Stomach smooth muscle (tissue), 2 donors: ENCODE data around the gene MTMR8.
"Not testable (repeated sequence)": the region's sequence is repeated elsewhere in the genome, so short reads cannot be mapped to it uniquely, and the experiment has no call there.

ENCODE experiments used
- H3K27ac ChIP-seq: one replicate; pipeline ENCODE4 v1.7.0; 2013; ENCODE audit warnings: mild to moderate bottlenecking, low read length, inconsistent platforms
- H3K27me3 ChIP-seq, 2 donors: one replicate each; pipeline ENCODE4 v1.7.0; 2013; ENCODE audit warnings: low read length in 2 of 2; ENCODE audit not compliant: insufficient read depth in 2 of 2, control insufficient read depth in 1 of 2
- H3K36me3 ChIP-seq, 2 donors: one replicate each; pipeline ENCODE4 v1.7.0; 2013; ENCODE audit warnings: low read length in 2 of 2; ENCODE audit not compliant: control insufficient read depth in 2 of 2, insufficient read depth in 2 of 2
- H3K4me1 ChIP-seq: one replicate; pipeline ENCODE4 v1.7.0; 2013; ENCODE audit warnings: low read length; ENCODE audit not compliant: control insufficient read depth, insufficient read depth
- H3K4me3 ChIP-seq, 2 donors: one replicate each; pipeline ENCODE4 v1.7.0; 2013; ENCODE audit warnings: low read length in 2 of 2
- H3K9ac ChIP-seq, 2 donors: one replicate each; pipeline ENCODE4 v1.7.0; 2013; ENCODE audit warnings: low read length in 2 of 2, mild to moderate bottlenecking in 1 of 2
- H3K9me3 ChIP-seq, 2 donors: one replicate each; pipeline ENCODE4 v1.7.0; 2013; ENCODE audit warnings: low read length in 2 of 2; ENCODE audit not compliant: control insufficient read depth in 2 of 2
- donor health status: healthy.
- donor health status: Pancreatic carcinoma.

The MTMR8 gene

DNA sequence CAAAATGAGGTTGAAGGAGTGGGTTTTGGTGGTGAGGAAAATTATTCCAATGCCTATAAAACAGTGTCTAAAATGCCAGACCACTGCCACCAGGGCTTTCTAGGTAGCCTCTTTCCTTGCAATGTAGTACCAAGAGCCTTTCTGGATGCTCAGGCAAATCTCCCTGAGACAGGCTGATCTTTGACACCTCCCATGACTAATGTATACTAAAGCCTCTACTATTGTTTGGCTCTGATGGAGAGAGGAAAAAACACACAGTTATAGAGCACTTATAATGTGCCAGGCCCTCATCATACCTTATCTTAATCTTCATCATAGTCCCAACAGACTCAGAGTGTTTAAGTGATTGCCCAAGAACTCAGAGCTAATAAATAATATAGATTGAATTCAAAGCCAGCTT, 5.8 kb downstream of the MTMR8 start:
- no peak overlapping the region for H3K4me3 ChIP-seq
- peaks cover 0 to 11% of the 10 kb centered on the region in 2 donors for H3K9me3 ChIP-seq
- no peak overlapping the region for H3K9ac ChIP-seq
- H3K36me3 ChIP-seq, result no peaks in the 10 kb centered on the region
- no peak overlapping the region for H3K27ac ChIP-seq
- H3K4me1 ChIP-seq, result peaks cover under 1% of the 10 kb centered on the region
- H3K27me3 ChIP-seq, result no peaks in the 10 kb centered on the region

DNA sequence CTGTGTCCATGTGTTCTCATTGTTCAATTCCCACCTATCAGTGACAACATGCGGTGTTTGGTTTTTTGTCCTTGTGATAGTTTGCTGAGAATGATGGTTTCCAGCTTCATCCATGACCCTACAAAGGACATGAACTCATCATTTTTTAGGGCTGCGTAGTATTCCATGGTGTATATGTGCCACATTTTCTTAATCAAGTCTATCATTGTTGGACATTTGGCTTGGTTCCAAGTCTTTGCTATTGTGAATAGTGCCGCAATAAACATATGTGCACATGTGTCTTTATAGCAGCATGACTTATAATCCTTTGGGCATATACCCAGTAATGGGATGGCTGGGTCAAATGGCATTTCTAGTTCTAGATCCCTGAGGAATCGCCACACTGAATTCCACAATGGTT, 14.5 kb downstream of the MTMR8 start:
- not testable (repeated sequence) for H3K9ac ChIP-seq, H3K4me3 ChIP-seq, H3K27ac ChIP-seq, H3K27me3 ChIP-seq, H3K36me3 ChIP-seq, H3K4me1 ChIP-seq
- peaks cover 0 to 19% of the 10 kb centered on the region in 2 donors for H3K9me3 ChIP-seq

DNA sequence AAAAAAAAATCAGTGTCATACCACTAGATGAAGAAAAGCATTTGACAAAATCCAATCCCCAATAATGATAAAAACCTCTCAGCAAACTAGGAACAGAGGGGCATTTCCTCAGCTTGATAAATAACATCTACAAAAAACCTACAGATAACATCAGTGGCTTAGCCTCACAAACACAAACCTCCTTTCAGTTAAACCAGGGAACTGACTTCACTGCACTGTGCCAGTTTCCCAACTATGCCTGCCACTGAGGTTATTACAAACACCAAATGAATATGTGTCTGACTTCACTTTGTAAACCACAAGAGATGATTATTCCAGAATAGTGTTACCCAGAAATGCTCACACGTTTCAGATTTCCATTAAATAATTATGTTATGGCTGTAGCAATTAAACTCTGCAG, 15.3 kb downstream of the MTMR8 start:
- Histone ChIP-seq H3K9me3 (peaks cover 0 to 16% of the 10 kb centered on the region in 2 donors), H3K9ac (no peak overlapping the region), H3K4me1 (no peaks in the 10 kb centered on the region), H3K27me3 (no peaks in the 10 kb centered on the region), H3K36me3 (no peaks in the 10 kb centered on the region), H3K4me3 (no peak overlapping the region), H3K27ac (no peak overlapping the region)

DNA sequence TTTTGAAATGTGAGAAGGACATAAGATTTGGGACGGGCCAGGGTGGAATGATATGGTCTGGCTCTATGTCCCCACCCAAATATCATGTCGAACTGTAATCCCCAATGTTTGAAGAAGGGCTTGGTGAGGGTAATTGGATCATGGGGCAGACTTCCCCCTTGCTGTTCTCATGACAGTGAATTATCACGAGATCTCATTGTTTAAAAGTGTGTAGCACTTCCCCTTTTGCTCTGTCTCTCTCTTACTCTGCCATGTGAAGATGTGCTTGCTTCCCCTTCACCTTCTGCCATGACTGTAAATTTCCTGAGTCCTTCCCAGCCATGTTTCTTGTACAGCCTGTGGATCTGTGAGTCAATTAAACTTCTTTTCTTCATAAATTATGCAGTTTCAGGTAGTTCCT, 17.5 kb downstream of the MTMR8 start:
- no peaks in the 10 kb centered on the region for H3K36me3 ChIP-seq
- H3K27ac ChIP-seq, result no peak overlapping the region
- H3K9me3 ChIP-seq, result peaks cover 0 to 5% of the 10 kb centered on the region in 2 donors
- H3K4me1 ChIP-seq, result no peaks in the 10 kb centered on the region
- no peak overlapping the region for H3K9ac ChIP-seq
- H3K4me3 ChIP-seq, result no peak overlapping the region
- H3K27me3 ChIP-seq, result no peaks in the 10 kb centered on the region

DNA sequence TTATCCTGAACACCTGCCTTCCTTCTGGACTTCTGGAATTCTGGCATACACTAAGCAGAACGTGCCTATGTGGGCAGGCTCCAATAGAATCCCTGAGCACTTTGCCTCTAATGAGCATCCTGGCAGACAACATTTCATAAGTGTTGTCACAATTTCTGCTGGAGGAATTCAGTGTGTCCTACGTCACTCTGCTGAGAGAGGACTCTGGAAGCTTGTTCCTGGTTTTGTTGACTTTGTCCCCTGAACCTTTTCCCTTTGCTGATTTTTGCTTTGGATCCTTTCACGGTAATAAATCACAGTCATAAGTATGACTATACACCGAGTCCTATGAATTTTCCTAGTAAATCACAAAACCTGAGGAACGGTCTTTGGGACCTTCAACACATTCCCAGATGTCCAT, 43.2 kb downstream of the MTMR8 start:
- Histone ChIP-seq H3K4me3 (no peak overlapping the region), H3K27ac (no peak overlapping the region), H3K4me1 (no peaks in the 10 kb centered on the region), H3K27me3 (no peaks in the 10 kb centered on the region), H3K36me3 (no peaks in the 10 kb centered on the region), H3K9ac (no peak overlapping the region), H3K9me3 (no peaks in the 10 kb centered on the region)

DNA sequence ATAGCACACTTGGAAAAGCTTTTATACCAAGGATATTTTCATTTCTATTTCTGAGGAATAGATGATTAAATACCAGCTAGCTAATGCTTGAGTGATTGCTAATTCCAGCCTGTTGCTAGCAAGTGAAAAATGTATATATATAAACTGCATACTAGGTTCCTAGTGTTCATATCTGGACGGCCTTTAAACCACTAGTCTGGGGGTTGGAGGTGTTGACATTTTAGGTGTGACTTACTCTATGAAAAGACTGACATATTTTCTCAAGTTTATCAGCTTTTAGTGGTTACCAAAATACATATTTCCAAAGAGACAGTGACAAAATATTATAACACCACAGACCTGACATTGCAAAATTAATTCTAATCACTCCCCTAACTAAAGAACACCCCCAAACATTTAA, 44.7 kb downstream of the MTMR8 start:
- no peaks in the 10 kb centered on the region for H3K27me3 ChIP-seq
- H3K4me1 ChIP-seq, result no peaks in the 10 kb centered on the region
- no peaks in the 10 kb centered on the region for H3K9me3 ChIP-seq
- no peak overlapping the region for H3K27ac ChIP-seq
- no peak overlapping the region for H3K4me3 ChIP-seq
- no peaks in the 10 kb centered on the region for H3K36me3 ChIP-seq
- H3K9ac ChIP-seq, result no peak overlapping the region

DNA sequence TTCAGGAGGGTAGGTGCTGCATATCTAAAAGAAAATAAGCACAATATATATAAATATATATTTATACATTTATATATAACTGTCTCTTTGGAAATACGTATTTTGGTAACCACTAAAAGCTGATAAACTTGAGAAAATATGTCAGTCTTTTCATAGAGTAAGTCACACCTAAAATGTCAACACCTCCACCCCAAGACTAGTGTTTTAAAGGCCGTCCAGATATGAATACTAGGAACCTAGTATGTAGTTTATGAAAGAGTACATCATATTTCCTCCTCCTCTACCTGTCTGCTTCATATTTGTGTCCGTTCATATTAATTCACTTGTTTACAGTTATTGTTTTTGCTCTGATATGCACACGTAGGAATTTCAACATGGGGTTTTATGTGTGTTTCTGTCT, 45.2 kb downstream of the MTMR8 start:
- no peak overlapping the region for H3K9ac ChIP-seq
- H3K4me3 ChIP-seq, result no peak overlapping the region
- no peak overlapping the region for H3K27ac ChIP-seq
- H3K36me3 ChIP-seq, result no peaks in the 10 kb centered on the region
- H3K9me3 ChIP-seq, result no peaks in the 10 kb centered on the region
- H3K4me1 ChIP-seq, result no peaks in the 10 kb centered on the region
- no peaks in the 10 kb centered on the region for H3K27me3 ChIP-seq

DNA sequence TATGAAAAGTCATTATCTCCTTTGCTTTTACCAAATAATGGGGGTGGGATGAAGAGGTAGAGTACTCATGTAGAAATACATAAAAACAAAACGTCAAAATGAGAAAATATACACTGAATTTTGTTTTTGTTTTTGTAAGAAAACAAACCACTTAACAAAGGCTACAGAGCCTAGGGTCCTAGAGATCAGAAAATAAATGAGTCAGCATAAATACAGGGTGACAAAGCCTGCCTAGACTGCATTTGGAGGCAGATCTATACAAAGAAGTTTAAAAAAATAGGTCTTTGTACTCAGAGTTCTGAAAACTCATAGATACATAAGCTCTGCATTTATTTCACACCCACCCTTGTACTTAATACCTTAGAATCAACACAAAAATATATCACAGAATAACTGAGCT, 52.4 kb downstream of the MTMR8 start:
- H3K4me1 ChIP-seq, result no peaks in the 10 kb centered on the region
- H3K36me3 ChIP-seq, result peaks cover 0 to 4% of the 10 kb centered on the region in 2 donors
- no peaks in the 10 kb centered on the region for H3K27me3 ChIP-seq
- H3K9me3 ChIP-seq, result no peaks in the 10 kb centered on the region
- no peak overlapping the region for H3K27ac ChIP-seq
- H3K9ac ChIP-seq, result no peak overlapping the region
- H3K4me3 ChIP-seq, result no peak overlapping the region

DNA sequence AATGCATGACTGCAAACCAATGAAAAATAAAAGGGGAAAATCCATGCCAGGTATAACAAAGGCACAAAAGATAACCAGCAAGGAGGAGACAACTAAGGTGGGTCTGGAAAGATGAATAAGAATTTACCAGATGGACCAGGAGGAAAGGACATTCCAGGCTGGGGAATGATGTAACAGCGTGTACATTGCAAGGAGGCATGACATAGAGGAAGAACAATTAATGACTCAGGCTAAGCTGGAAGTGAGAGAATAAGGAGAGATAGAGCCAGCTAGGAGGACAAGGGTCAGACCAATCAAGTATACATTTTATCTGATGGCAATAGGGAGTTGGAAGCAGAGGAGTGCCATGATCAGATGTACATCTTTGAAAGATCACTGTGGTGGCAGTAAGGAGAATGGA, 57.0 kb downstream of the MTMR8 start:
- no peaks in the 10 kb centered on the region for H3K4me1 ChIP-seq
- H3K36me3 ChIP-seq, result peaks cover 0 to 4% of the 10 kb centered on the region in 2 donors
- H3K9ac ChIP-seq, result no peak overlapping the region
- H3K27ac ChIP-seq, result no peak overlapping the region
- H3K9me3 ChIP-seq, result no peaks in the 10 kb centered on the region
- no peak overlapping the region for H3K4me3 ChIP-seq
- peaks cover 0 to 3% of the 10 kb centered on the region in 2 donors for H3K27me3 ChIP-seq

DNA sequence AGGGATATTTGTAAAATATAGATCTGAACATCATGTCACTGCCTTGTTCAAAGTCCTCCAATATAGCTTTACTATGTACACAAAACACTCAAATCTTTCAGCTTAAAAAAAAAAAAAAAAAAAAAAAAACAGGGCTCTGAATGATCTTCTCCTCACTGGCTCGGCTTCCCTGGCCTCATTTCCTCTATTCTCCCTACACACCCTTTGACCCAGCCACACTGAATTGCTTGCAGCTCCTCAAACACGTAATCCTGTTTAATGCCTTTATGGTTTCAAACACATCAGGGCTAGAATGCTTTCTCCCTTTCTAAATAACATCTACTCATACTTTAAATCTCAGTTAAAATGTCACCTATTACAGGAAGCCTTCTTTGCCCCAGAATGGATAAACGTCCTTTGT, 60.8 kb downstream of the MTMR8 start:
- no peaks in the 10 kb centered on the region for H3K4me1 ChIP-seq
- no peaks in the 10 kb centered on the region for H3K9me3 ChIP-seq

DNA sequence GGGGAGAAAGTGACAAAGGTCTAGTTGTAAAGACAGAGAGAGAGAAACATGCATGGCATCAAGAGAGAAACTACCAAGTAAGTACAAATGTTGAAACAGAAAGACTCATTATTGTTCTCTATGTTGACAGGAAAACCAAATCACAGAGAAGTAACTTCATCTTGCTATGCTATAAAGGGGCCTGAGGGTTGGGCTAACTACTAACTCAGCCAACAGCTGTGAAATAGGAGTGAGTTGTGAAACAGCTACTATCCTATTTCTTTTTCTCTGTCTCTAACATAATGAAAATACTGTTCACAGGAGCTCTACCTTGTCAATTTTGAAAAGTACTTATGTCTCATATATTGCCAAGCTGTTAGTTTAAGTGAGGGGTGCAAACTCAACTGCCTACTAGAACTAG, 65.0 kb downstream of the MTMR8 start:
- H3K36me3 ChIP-seq, result no peaks in the 10 kb centered on the region
- no peak overlapping the region for H3K27ac ChIP-seq
- H3K9ac ChIP-seq, result no peak overlapping the region

More for the DNA sequence above, 60.8 kb downstream of the MTMR8 start:
- no peak overlapping the region for H3K9ac ChIP-seq
- no peak overlapping the region for H3K4me3 ChIP-seq
- H3K27me3 ChIP-seq, result peaks cover 0 to 3% of the 10 kb centered on the region in 2 donors
- H3K36me3 ChIP-seq, result no peaks in the 10 kb centered on the region
- no peak overlapping the region for H3K27ac ChIP-seq

More for the DNA sequence above, 65.0 kb downstream of the MTMR8 start:
- Histone ChIP-seq H3K27me3 (peaks cover 0 to 1% of the 10 kb centered on the region in 2 donors), H3K4me3 (no peak overlapping the region), H3K4me1 (no peaks in the 10 kb centered on the region), H3K9me3 (peaks cover 0 to 2% of the 10 kb centered on the region in 2 donors)
